Activated CD8-positive, alpha-beta memory T cell treated with anti-CD3 and anti-CD28 coated beads for 1 hour (primary cell): Measurements from ENCODE around the gene REST.
"Not testable (repeated sequence)": the region's sequence is repeated elsewhere in the genome, so short reads cannot be mapped to it uniquely, and the experiment has no call there.

Experiments
- DNase-seq, 2 donors: peaks; one replicate each; pipeline ENCODE4 v3.0.0-alpha.2; 2020; ENCODE audit warnings: low read depth in 1 of 2; ENCODE audit errors: extremely low read depth in 1 of 2

The REST gene, protein sequence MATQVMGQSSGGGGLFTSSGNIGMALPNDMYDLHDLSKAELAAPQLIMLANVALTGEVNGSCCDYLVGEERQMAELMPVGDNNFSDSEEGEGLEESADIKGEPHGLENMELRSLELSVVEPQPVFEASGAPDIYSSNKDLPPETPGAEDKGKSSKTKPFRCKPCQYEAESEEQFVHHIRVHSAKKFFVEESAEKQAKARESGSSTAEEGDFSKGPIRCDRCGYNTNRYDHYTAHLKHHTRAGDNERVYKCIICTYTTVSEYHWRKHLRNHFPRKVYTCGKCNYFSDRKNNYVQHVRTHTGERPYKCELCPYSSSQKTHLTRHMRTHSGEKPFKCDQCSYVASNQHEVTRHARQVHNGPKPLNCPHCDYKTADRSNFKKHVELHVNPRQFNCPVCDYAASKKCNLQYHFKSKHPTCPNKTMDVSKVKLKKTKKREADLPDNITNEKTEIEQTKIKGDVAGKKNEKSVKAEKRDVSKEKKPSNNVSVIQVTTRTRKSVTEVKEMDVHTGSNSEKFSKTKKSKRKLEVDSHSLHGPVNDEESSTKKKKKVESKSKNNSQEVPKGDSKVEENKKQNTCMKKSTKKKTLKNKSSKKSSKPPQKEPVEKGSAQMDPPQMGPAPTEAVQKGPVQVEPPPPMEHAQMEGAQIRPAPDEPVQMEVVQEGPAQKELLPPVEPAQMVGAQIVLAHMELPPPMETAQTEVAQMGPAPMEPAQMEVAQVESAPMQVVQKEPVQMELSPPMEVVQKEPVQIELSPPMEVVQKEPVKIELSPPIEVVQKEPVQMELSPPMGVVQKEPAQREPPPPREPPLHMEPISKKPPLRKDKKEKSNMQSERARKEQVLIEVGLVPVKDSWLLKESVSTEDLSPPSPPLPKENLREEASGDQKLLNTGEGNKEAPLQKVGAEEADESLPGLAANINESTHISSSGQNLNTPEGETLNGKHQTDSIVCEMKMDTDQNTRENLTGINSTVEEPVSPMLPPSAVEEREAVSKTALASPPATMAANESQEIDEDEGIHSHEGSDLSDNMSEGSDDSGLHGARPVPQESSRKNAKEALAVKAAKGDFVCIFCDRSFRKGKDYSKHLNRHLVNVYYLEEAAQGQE

DNA sequence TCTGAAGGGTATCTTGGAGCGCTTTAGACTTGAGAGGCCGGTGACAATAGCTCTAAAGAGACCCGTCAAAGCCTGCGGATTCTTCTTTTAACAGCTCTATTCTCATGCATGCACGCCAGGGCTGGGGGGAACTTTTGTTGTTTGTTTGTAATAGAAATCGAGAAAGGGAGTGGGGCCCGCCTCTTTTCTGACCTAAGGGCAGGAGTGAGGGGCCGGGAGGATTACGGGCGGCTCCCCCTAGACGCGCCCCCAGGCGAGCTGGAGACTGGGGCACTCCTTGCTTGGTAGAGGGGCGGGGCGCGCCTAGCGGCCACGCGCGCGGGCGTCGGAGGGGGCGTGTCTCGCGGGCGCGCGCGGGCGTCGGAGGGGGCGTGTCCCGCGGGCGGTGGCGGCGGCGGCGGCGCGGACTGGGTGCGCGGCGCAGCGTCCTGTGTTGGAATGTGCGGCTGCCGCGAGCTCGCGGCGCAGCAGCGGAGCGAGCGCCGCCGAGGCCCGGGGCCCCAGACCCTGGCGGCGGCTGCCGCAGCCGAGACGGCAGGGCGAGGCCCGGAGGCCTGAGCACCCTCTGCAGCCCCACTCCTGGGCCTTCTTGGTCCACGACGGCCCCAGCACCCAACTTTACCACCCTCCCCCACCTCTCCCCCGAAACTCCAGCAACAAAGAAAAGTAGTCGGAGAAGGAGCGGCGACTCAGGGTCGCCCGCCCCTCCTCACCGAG is at the start of gene REST:
Gene REST (plus strand): TSS at position 412 of the 717 bp plus-strand sequence. CDS start 2,739 bp downstream, outside the sequence.
- peak; percentile 37 to 82 for DNase-seq

DNA sequence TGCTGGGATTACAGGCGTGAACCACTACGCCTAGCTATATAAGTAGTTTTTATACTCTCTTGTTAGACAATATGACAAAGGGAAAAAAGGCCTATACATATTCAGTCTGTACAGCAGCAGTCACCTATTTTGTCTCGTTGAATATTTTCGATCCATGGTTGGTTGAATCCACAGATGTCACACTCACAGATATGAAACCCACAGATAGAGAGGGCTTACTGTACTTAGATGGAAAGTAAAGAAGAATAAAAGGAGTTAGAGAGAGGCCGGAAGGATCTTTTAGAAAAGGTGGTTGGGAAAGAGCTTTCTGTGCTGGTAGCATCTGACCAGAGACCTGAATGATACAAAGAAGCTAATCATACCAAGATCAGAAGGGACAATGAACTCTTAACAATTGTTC is 47.9 kb upstream of the REST start:
- DNase-seq, result no peak

DNA sequence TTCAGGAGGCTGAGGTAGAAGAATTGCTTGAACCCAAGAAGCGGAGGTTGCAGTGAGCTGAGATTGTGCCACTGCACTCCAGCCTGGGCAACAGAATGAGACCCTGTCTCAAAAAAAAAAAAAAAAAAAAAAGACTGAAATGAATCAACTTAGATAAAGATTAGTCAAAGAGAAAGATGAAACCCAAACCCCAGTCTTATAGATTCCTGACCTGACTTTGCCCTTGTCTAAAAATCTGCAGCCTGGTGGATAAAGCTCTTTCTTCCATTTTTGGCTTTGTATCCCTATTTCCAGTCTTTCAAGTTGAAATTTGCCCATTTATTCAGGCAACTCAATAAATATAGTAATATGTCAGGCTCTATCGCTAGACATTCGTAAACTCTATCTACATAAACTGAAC is 46.9 kb upstream of the REST start:
- DNase-seq, result no peak

DNA sequence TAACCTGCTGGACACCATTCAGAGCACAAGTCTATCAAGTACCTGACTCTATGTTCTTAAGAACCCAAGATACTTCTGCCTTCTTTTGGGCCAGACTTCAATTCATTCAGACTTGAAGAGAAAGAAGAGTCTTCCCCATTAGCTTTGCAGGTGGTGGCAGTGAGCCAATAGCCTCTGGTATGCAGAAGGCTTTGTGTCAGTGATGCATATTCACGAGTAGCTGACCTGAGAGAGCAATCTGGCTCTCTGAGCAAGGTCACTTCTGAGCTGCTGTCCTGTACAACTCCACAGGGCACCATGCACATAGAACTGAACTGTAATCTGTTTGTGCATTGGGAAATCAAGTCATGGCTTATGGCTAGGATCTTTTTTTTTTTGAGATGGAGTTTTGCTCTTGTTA is 46.3 kb upstream of the REST start:
- no peak for DNase-seq

DNA sequence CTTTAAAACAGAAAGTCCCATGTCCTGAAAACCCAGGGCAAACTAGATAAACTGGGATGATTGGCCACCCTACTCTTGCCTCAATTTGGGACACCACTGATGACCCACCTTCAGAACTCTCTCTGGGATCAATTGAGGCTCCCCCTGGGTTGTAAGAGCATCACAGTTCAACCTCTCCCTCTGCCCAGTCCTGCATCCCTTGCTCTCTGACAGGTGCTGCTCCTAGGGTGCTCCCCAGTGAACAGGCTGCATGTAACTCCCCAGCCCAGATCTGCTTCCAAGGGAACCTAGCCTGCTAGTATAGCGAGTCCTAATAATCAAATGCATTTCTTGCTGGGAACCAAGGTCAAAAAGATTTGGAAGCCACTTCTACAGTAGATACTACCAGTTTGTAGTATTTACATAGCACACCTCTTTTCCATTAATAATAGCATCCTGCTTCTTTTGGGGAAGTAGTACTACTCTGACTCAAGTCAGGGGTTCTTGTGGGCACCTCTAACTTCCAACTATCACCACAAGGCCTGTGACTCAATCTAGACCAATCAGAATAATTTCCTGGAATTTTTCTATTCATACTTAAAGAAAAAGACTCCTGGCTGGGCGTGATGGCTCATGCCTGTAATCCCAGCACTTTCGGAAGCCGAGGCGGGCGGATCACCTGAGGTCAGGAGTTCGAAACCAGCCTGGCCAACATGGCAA is 44.1 kb upstream of the REST start:
- no peak for DNase-seq

DNA sequence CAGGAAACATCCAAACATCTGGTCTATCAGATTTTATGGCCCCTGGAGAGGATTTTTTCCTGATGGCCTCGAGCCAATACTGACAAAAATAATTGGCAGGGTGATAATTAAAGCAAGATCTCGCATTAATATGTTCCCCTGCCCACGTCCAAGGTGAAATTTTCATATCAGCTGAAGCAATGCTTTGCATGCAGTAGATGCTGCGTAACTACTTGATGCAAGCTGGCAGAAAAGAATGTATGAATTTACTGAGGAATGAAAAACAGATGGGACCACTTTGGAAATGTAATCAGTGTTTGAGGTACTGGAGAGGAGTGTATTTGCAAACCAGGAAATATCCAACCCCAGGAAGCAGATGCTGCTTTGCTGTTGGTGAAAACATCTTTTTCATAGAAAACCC is 36.8 kb upstream of the REST start:
- DNase-seq, result no peak

DNA sequence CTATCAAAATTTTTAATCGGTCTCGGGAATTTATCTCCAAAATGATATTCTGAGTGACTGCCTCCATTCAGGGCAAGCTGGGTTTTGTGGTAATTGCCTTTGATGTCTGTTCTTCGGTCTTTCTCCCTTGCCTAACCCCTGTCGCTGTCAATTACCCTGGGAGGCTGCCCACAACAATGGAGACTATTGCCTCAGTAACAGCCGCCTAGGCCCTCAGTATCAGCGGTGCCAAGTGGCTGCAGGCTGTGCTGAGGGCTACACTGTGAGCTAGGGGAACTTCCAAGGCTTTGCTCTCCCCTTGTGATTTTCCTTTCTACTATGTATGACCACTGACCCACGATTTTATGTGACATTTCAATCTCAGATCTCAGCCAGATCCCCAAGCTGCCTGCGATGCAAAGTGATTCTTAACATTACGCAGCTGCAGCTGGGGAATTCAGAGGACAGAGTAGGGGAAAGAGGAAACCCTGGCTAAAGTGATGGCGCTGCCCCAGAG is 36.3 kb upstream of the REST start:
- no peak for DNase-seq

DNA sequence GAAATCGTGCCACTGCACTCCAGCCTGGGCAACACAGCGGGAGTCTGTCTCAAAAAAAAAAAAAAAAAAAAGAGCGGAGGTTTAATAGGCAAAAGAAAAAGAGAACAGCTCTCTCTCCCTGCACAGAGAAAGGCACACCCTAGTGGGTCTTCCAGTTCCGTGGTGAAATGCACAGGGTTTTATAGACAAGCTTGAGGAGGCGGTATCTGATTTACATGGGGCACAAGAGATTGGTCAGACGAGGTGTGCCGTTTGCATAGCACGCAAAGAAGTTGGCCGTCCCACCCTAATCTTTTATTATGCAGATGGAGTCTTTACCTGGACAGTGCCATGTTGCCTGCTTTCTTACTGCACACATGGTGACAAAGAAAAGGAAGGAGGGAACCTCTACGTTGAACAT is 33.5 kb upstream of the REST start:
- DNase-seq, result no peak

DNA sequence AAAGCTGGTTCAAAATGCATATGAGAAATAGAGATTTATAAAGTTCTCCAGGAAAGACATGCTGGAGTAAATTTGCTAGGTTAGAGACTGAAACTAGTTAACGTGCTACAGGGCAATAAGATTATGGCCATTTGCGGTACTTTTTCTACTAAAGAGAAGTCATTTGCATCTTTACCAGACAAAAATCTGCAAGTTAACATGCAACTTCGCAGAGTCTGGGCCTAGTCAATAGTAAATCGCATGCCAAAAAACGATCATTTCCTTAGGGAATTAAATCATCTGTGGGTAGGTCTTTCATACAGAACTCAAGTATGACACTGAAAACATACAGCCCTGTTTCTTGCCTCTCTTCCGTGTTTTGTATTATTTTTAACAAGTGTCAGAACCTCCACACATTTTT is 32.8 kb upstream of the REST start:
- DNase-seq, result no peak

DNA sequence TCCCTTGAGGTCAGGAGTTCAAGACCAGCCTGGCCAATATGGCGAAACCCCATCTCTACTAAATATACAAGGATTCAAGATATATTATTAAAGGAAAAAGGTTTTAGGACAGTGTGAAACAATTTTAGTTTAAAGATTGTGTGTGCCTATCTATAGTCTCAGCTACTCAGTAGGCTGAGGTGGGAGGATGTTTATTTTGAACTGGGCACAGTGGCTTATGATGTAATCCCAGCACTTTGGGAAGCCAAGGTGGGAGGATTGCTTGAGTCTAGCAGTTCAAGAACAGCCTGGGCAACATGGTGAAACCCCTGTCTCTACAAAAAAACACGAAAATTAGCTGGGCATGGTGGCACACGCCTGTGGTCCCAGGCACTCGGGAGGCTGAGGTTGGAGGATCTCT is 31.4 kb upstream of the REST start:
- no peak for DNase-seq

DNA sequence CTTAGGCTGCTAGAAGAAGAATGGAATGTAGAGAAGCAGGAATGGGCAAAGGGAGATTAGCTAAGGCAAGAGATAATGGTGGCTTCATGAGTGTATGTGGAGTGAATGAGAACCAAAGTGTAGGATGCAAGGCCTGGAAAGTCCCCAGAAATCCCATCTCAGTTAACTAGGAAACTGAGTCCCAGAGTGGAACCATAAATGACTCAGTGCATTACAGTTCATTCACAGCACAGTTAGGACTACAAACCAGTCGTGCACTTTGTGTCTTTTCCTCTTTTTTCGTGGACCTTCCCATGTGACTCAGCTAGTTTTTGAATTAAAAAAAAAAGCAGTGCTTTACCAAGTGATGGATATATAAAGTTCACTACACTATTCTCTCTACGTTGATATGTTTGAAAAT is 27.7 kb upstream of the REST start:
- DNase-seq, result no peak

DNA sequence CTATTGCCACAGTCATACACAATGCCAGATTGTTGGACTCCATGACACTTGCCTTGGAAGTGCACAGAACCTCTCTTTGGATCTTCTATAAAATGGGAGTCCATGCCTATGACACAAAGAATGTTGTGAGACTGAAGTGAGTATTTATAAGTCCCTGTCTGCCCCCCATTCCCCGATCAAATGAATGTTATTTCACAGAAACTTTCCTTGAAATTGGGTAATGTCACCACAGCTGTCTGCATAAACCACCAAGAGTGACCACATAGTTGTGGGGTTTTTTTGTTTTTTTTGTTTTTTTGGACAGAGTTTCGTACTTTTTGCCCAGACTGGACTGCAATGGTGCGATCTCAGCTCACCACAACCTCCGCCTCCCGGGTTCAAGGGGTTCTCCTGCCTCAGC is 27.1 kb upstream of the REST start:
- no peak for DNase-seq

DNA sequence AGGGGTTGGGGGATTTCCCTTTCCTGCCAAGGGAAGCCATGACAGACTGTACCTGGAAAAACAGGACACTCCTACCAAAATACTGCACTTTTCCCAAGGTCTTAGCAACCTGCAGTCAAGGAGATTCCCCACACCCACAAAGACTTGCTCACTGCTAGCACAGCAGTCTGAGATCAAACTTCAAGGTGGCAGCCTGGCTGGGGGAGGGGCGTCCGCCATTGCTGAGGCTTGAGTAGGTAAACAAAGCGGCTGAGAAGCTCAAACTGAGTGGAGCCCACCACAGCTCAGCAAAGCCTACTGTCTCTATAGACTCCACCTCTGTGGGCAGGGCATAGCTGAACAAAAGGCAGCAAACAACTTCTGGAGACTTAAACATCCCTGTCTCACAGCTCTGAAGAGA is 23.2 kb upstream of the REST start:
- DNase-seq, result not testable (repeated sequence)

DNA sequence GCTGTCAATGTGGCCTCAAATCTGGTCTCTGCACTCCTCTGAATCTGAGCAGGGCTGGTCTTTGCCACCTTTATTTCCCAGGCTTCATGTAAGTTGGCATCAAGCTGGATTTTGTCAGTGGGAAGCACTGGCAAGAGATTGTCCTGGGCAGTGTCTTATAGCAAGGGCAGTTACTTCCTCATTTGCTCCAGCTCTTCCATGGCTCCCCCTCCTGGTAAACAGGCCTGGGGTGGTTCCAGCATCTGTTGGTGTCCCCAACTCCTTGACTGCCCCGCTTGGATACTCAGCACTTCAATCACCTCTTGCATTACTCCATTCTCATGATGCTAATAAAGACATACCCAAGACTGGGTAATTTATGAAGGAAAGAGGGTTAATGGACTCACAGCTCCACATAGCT is 15.0 kb upstream of the REST start:
- no peak for DNase-seq

DNA sequence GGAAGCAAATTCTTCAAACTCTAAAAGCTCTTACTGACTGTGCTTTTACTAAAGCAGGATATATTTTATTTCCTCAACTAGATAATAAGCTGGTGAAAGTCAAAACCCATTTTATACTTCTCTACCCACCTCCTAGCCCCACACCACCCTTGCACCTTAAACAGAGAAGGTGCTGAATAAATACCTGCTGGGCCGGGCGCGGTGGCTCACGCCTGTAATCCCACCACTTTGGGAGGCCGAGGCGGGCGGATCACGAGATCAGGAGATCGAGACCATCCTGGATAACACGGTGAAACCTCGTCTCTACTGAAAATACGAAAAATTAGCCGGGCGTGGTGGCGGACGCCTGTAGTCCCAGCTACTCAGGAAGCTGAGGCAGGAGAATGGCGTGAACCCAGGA is 9.9 kb upstream of the REST start:
- not testable (repeated sequence) for DNase-seq

DNA sequence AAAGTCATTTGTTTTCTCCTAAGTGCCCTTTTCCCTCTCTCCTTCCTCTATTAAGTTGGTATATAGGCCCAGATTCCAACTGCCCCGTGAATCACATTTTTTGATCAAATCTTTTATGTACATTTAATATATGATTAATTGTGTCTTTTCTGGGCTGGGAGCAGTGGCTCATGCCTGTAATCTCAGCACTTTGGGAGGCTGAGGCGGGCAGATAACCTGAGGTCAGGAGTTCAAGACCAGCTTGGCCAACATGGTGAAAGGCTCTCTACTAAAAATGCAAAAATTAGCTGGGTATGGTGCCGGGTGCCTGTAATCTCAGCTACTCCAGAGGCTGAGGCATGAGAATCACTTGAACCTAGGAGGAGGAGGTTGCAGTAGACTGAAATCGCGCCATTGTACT is 7.5 kb upstream of the REST start:
- DNase-seq, result not testable (repeated sequence)

DNA sequence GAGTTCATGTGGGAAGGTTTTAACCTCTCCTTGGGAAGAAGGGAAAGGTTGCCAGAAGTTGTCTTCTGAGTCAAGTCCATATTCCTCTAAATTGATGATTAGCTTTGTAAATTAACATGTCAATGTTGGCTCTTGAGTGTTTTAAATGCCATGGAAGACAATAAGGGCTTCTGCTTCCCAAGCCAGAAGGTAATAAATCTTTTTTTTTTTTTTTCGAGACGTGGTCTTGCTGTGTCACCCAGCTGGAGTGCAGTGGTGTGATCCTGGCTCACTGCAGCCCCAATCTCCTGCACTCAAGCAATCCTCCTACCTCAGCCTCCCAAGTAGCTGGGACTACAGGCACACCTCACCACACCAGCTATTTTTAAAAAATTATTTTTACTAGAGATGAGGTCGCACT is 5.0 kb upstream of the REST start:
- DNase-seq, result no peak

DNA sequence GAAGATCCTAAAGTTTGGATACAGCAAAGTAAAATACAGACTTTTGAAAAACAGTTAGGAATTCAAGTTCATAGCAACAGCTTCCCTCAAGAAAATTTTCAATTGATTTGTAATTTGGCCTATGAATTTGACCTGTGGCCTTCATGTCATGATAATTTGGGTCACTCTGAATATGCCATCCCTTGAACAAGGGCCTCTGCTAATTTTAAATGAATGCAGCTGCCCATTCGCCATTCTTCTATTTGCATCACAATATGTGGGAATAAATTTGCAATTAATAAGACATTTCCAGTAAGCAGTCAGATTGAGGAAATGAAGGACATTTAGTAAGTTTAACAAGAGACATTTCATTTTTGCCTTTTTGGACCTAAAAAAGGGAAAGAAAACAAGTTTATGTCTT is 1.9 kb upstream of the REST start:
- no peak for DNase-seq

DNA sequence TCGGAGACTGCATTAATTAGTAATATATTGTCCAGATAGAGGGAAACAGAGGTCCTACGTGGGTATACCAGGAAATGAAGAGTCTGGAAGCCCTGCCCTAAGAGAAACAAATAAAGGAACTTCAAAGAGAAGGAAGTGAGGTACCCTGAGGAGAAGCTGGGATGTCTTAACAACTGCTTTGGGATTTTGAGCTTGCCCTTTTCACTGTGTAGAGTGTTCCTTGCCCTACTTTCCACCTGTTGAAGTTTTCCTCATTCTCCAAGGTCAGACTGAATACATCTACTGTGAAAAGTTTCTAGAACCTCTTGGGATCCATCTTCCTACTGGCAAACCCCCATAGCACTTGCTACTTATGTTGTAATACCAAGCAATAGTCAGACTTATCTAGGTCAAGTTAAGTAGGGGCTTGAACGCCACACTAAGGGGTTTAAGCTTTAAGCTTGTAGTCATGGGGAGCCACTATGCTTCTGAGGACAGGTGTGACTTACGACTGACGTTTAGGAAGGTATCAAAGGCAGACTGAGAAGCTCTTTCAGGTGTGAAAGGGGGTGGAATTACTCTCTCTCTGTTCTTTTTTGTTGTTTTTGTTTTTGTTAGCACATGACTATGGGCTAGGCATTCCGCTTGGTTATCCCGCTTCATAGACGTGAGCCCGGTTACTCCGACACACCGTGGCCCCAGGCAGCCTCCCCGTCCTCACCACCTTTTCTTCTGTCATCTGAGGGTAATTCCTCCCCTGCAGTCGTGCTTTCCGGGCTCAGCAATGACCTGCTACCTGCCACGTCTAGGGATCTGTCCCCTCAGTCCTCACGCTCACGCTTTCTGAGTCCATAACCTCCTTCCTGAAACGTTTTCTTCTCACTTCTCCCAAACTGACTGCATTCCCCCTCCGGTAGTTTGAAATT is 959 bp upstream of the REST start:
- no peak for DNase-seq
